HepG2 (cell line): ENCODE measurements around the gene TSPAN18. TPM values are rescaled to one million over a fixed set of nuclear protein-coding genes. Genes with fewer than 3 reads are reported as not detected.

Experiments
- ATAC-seq: fragments of 200-7000 bp; cut with Tn5 transposase; 3 replicates; pipeline ENCODE4 v1.9.1; 2020; ENCODE audit warnings: mild to moderate bottlenecking, moderate library complexity
- BruUV-seq: library from RNA; stranded (reverse); fragments of 400-500 nt; replicated peaks from 2 replicates; lab custom pipeline; 2021; lab: Mats Ljungman, UMichigan
- CTCF ChIA-PET: fragments of 300-600 bp; formaldehyde crosslinking; extraction: SDS; loops from one replicate; lab custom pipeline; 2021; ENCODE audit warnings: low total read pairs, inconsistent platforms, low intra/inter-chr PET ratio; lab: Yijun Ruan, JAX
- POLR2A ChIA-PET: fragments of 350-600 bp; sonication (Branson Sonifier 250); formaldehyde crosslinking; loops from one replicate; lab custom pipeline; 2020; ENCODE audit warnings: antibody characterized with exemption, inconsistent platforms; lab: Yijun Ruan, JAX
- DNase-seq: peaks from one replicate; pipeline ENCODE4 v3.0.0-alpha.2; 2015; ENCODE audit warnings: low spot score
- FAIRE-seq: peaks from 3 replicates; lab custom pipeline; 2011; peaks lifted over from hg19 to GRCh38; lab: Jason Lieb, UNC
- H2AFZ ChIP-seq: one replicate; pipeline ENCODE4 v1.6.1; 2011; ENCODE audit warnings: low read length, inconsistent platforms
- H3K27ac ChIP-seq: fragments of 300-600 bp; 3 replicates; pipeline ENCODE4 v1.8.0; 2011; ENCODE audit warnings: mixed run types, mild to moderate bottlenecking, mixed read lengths, low read length, inconsistent platforms; ENCODE audit not compliant: insufficient read depth; ENCODE audit errors: extremely low read length
- H3K27me3 ChIP-seq, 2 experiments: fragments of 200-600 bp in 1 of 2; 2 replicates in 1 of 2; 3 replicates in 1 of 2; pipeline versions ENCODE4 v1.6.0 to v1.8.0; 2011; ENCODE audit warnings: low read length in 2 of 2, mild to moderate bottlenecking in 2 of 2, moderate library complexity in 2 of 2, inconsistent platforms in 1 of 2; ENCODE audit not compliant: insufficient read depth in 2 of 2, control insufficient read depth in 1 of 2
- H3K36me3 ChIP-seq, 2 experiments: fragments of 200-600 bp in 1 of 2; replicated peaks in 1 of 2; 2 replicates in 1 of 2; 3 replicates in 1 of 2; pipeline versions ENCODE4 v1.5.1 to v1.8.0; 2011; ENCODE audit warnings: low read length in 2 of 2, inconsistent platforms in 1 of 2; ENCODE audit not compliant: insufficient read depth in 2 of 2, control insufficient read depth in 1 of 2
- H3K4me1 ChIP-seq: 2 replicates; pipeline ENCODE4 v1.5.1; 2012; ENCODE audit warnings: low read length, inconsistent platforms; ENCODE audit not compliant: insufficient read depth
- H3K4me2 ChIP-seq: 2 replicates; pipeline ENCODE4 v1.6.0; 2011; ENCODE audit warnings: low read depth, low read length, inconsistent platforms
- H3K4me3 ChIP-seq, 3 experiments: fragments of 200-600 bp in 1 of 3; sonication (generic), shearing (Covaris generic) in 1 of 3; replicated peaks in 1 of 3; 2 replicates each; pipeline ENCODE4 v1.5.1; 2011 to 2016; ENCODE audit warnings: low read length in 3 of 3, inconsistent platforms in 2 of 3, low read depth in 2 of 3, mild to moderate bottlenecking in 2 of 3, control low read depth in 1 of 3, mixed read lengths in 1 of 3; ENCODE audit not compliant: insufficient read depth in 1 of 3
- H3K79me2 ChIP-seq: one replicate; pipeline ENCODE4 v1.6.1; 2011; ENCODE audit warnings: low read length, inconsistent platforms; ENCODE audit not compliant: insufficient read depth
- H3K9ac ChIP-seq: 2 replicates; pipeline ENCODE4 v1.6.0; 2011; ENCODE audit warnings: mild to moderate bottlenecking, low read depth, low read length, inconsistent platforms; ENCODE audit not compliant: insufficient read depth
- H3K9me3 ChIP-seq: 2 replicates; pipeline ENCODE4 v1.5.1; 2012; ENCODE audit warnings: mild to moderate bottlenecking, low read length
- H4K20me1 ChIP-seq: 2 replicates; pipeline ENCODE4 v1.6.0; 2011; ENCODE audit warnings: inconsistent platforms, mild to moderate bottlenecking, low read length, moderate library complexity; ENCODE audit not compliant: insufficient read depth
- FOXK1 ChIP-seq: sonication (generic); formaldehyde crosslinking; IDR thresholded peaks from 2 replicates; pipeline ENCODE4 v1.4.0; 2020; ENCODE audit warnings: low read depth, missing genetic modification reagents, borderline replicate concordance
- FOXP4 ChIP-seq: sonication (generic); formaldehyde crosslinking; IDR thresholded peaks from 2 replicates; pipeline ENCODE4 v1.4.0; 2020; ENCODE audit warnings: missing genetic modification reagents
- KIAA2018 ChIP-seq: sonication (generic); formaldehyde crosslinking; IDR thresholded peaks from 2 replicates; pipeline ENCODE4 v1.5.0; 2020; ENCODE audit warnings: mild to moderate bottlenecking, missing genetic modification reagents, borderline replicate concordance
- MATR3 ChIP-seq: sonication (generic); formaldehyde crosslinking; IDR thresholded peaks from 2 replicates; pipeline ENCODE4 v1.4.0; 2020; ENCODE audit warnings: missing genetic modification reagents
- ZNF337 ChIP-seq: sonication (generic); formaldehyde crosslinking; IDR thresholded peaks from 2 replicates; pipeline ENCODE4 v1.5.1; 2020; ENCODE audit warnings: missing genetic modification reagents, low read depth, mild to moderate bottlenecking, borderline replicate concordance
- WGBS: methylation state at CpG from one replicate; pipeline ENCODE4 v1.1.6; 2017; ENCODE audit warnings: low lambda C conversion rate; 5-methylcytosine and 5-hydroxymethylcytosine counted together
- in situ Hi-C: cut with HindIII; loops from 2 replicates; pipeline ENCODE4 v1.10.0; 2017; ENCODE audit warnings: low pct_unique_long_range_greater_than_20kb; ENCODE audit not compliant: extremely low pct_ligation_motif_present
- intact Hi-C: fragments of 100-400 bp; cut with micrococcal nuclease; formaldehyde crosslinking; loops from one replicate; pipeline ENCODE4 v1.10.0; 2022; ENCODE audit not compliant: unreplicated experiment
- polyA plus RNA-seq, 8 experiments: library from polyadenylated mRNA; depleted of rRNA in 3 of 8; stranded (reverse) in 7 of 8; unstranded in 1 of 8; fragments of >200 nt; fragmentation: Illumina TruSeq in 4 of 8; extraction: Trizol in 4 of 8; gene quantifications; 2 replicates each; pipeline versions ENCODE4 v1.2.1 to v1.2.3, GENCODE V29; 2011 to 2016; ENCODE audit warnings: low read depth in 4 of 8, missing spikeins in 1 of 8, mixed read lengths in 1 of 8; ENCODE audit not compliant: insufficient read depth in 1 of 8
- total RNA-seq, 5 experiments: library from RNA; depleted of rRNA; stranded (reverse); fragments of >200 nt; fragmentation: Illumina TruSeq; extraction: Trizol; gene quantifications; 2 replicates each; pipeline ENCODE4 v1.2.3, GENCODE V29; 2016; ENCODE audit warnings: low read depth in 1 of 5

TSPAN18 gene
- total and polyA plus RNA-seq, 2 of the 13 experiments (the other 11 are each of a cell fraction or from before 2014, with no cell fraction given), result not detected

DNA sequence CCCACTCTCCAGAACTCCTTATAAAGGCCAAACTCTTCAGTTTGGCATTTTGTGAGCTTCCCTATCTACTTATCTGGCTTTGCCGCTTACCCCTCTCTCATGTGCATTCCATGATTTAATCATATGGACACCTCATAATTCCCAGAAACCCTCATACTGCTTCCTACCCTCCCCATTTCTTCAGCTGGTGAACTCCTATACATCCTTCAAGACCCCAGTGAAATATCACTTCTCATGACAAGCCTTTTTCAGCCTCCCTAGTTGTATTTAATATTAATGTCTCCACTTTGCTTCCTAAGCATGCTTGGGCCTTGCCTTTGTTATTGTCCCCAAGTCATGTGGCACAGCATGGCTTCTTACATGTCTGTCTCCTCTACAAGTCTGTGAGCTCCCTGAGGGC lies 13.7 kb upstream of the TSPAN18 start:
- ATAC-seq (no peak), FAIRE-seq (no peak), DNase-seq (no peak)
- Histone ChIP-seq H2AFZ (no peak overlapping the region), H3K36me3 (no peaks in the 10 kb centered on the region), H3K79me2 (no peaks in the 10 kb centered on the region), H3K4me3 (no peak overlapping the region), H4K20me1 (no peaks in the 10 kb centered on the region), H3K9me3 (no peaks in the 10 kb centered on the region), H3K4me2 (no peak overlapping the region), H3K9ac (no peak overlapping the region), H3K4me1 (peaks cover 29% of the 10 kb centered on the region), H3K27ac (no peak overlapping the region), H3K27me3 (no peaks in the 10 kb centered on the region; a peak in 2 of 5 replicates)
- CTCF ChIA-PET, result no interaction called here
- BruUV-seq, result no TSS peak
- POLR2A ChIA-PET, result no interaction called here
- intact Hi-C loops (no loop called here), in situ Hi-C loops (no loop called here)
- WGBS, result 53% methylated on average over 1 of the region's 1 CpG
- TF ChIP-seq ZNF337 (CRISPR knock-in tag) (no peak), FOXP4 (CRISPR knock-in tag) (no peak), KIAA2018 (CRISPR knock-in tag) (no peak), MATR3 (CRISPR knock-in tag) (no peak), FOXK1 (CRISPR knock-in tag) (no peak)
